HG03175 (cell line): ENCODE results near the gene HIC1.

ENCODE experiments used
- ATAC-seq: cut with Tn5 transposase; IDR thresholded peaks from one replicate; pipeline ENCODE4 v1.9.1; 2021; ENCODE audit warnings: mild to moderate bottlenecking, moderate library complexity; ENCODE audit not compliant: unreplicated experiment

HIC1 gene

DNA sequence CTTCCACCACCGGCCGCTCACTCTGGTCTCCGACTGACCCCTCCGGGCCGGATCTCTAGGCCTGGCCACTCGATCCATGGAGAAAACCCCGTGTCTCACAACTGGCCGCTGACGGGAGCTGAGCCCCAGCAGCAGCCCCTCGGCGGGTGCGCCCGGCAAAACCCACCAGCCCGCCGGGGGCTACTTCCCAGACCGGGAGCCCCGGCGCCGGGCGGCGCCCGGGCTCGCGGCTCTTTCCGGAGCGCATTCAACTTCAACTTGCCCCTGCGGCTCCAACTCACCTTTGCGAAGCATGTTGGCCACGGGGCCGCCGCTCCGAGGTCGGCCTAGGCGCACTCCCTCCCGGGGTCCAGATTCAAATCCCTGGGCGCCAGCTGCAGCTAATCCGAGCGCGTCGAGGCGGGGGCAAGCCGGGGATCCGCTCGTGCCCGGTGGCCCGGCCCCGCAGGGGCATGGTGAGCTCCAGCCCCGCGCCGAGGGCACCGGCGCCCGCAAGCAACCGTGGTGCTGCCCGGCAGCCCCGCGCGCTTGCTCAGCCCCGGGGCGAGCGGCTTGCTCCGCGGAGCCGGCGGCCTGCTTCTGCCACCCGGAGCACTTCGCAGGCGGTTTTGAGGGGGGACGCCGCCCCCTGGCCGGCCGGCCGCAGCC, 30.2 kb upstream of the HIC1 start:
- ATAC-seq: no peak

DNA sequence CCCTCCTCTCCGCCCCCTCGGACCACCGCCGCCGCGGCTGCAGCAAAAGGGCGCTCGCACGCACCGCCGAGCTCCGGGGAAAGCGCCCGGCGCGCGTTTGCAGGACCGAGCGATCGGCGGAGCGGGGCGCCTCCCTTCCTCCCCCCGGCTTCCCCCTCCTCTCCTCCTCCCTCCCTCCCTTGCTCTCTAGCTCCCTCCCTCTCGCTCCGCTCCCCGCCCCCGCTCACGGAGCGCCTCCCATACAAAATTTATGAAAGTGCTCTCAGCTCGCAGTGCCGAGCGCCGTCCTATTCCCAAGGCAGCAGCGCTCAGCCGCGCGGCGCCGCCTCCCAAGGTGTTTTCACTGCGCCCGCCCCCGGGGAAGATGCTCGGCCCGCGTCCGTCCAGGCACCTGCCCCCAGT, 29.7 kb upstream of the HIC1 start, which contains the start of gene RTN4RL1:
Gene RTN4RL1 (minus strand): TSS at position 115 of the 402 bp plus-strand sequence. CDS start 469 bp downstream, outside the sequence.
- no peak for ATAC-seq

DNA sequence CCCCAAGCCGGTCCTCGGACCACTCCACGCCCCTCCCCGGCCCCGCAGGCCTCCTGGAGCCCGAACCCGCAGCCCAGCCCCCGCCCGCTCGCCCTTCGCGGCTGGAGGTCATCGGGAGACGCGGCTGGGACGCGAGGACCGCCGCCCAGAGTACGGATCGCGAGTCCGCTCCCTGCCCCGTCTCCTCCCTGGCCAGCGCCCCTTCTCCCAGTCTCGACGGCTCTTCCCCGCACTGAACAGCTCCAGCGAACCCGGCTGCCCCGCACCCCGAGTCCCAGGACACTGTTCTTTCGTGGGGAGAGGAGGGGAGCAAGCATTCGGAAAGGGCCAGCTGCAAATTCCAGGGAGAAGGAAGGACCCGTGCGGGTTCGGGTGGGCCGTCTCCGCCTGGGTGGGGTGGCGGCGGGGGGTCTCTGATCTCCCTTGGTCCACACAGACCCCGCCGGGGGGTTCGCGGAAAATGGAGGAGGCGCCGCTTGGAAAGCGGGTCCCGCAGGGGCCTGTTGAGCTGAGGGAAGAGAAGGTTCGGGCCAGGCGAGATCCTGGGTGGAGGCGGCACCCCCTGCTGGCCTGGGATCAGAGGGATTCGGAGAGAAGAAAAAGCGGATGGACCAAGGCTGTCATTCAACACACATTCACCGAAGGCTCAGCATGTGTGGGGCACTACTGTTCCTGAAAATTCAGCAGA, 29.1 kb upstream of the HIC1 start:
- ATAC-seq: no peak

DNA sequence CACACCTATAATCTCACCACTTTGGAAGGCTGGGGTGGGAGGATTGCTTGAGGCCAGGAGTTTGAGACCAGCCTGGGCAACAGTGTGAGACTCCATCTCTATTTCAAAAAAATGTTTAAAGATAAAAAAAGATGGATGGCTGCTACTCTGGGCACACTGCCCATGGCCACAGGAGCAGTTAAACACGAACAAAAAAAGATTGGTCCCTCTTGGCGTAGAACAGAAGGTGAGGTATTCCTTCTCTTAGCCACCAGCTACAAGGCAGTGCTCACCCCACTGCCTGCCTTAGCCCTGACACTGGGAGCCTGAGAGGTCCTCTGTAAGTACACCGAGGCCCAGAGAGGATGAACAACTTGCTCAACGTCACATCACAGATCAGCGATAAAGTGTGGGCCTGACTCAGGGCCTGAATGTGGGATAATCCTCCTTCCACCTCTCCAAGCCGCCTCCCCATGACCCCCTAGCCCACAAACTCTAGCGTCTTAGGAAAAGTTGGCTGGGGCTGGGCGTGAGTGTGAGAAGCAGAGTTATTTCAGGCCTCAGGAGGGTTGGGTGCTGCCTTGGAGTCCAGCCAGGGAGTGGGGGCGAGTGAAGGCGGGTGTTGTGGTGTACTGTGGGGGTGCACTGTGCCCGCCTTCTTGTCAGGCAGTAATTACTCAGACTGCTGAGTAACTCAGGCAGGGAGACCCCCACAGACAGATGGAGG, 27.2 kb upstream of the HIC1 start:
- ATAC-seq: no peak

DNA sequence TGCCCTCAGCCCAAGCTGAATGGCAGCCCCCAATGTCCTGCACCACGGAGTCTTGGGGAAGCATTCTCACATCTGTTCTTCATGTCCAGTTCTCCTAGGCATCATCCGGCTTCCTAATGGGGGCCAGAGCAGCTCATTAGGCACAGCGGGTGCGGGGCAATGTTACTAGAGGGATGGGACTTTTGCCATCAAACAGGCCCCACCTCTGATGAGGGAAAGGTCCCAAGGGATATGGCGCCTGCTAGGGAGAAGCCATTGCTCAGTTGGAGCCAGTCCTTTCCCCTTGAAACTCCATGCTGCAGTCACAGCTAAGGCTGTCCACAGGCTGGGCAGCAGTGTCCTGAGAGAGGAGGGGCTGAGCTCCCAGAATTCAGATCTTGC, 26.7 kb upstream of the HIC1 start:
- no peak for ATAC-seq

DNA sequence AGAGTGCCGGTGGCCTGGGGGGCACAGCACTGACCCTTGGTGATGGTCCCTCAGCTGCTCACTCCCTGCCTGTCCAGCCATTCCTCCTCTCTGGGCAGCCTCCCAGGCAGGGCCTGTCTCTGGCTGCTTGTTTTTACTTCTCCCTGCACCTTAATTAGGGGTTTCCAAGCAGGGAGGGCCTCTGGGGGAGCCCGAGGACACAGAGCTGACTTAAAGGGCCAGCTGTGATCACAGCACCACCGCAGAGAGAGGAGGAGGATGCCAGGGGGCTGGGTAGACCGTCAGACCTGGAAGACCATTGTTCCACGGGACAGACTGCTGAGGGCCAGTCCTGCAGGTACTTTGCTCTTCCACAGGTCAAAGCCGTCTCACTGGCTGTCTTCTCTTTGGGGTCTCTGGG, 26.2 kb upstream of the HIC1 start:
- ATAC-seq: no peak

DNA sequence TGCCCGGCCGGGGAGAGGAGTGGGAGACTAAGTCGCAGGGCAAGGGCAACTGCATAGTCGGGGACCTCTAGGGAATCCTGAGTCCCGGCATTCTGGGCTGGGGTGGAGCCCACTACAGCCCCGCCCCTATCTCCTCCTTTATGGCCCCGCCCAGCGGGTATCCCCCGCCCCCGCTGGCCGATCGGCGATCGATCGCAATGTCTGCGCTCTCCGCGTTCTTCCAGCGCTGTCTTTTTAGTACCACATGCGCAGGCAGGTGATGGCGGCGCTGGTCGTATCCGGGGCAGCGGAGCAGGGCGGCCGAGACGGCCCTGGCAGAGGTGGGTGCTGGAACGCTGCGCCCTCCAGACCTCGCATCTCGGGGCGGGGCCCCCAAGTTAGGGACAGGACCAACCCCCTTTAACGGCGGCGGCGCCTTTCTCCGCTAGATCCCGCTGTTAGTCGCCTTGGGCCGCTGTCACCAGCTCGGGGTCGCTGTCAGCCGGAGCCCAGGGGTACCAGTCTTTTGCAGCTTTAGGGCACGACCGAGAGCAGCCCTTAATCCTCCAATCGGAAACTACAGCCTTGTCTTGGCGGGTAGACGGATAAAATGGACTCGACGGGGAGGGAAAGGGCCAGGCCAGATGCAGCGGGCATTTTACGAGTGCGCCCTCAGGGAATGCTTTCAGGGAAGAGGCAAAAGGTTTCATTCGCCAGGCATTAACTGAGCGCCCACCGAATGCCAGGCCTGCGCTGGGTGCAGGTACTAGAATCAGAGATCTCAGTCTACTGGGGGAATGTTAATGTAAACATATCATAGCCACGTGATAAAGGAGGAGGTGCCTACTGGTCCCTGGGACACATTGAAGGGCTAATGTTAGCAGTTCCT, 24.8 kb upstream of the HIC1 start, which contains the start of gene DPH1:
Gene DPH1 (plus strand): TSS at position 243 of the 868 bp plus-strand sequence. CDS start 17 bp downstream, at position 260.
- ATAC-seq: peak; percentile 69

DNA sequence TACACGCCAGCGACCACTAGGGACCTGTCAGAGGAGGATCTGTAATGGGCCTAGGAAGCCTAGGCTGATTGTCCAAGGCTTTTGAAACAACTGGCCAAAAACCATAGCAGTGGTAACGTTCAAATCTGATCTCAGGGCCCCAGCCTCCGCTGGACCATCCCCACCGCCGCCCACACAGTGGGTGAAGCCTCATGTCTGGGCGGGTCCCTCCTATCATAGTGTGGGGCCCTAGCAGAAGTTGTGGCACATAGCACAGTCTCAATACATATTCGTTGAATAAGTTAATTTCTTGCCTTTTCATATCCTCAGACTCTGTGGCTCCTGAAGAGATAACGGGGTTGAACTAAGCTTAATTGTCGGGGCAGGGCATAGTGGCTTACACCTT, 24.1 kb upstream of the HIC1 start:
- peak; percentile 24 for ATAC-seq

DNA sequence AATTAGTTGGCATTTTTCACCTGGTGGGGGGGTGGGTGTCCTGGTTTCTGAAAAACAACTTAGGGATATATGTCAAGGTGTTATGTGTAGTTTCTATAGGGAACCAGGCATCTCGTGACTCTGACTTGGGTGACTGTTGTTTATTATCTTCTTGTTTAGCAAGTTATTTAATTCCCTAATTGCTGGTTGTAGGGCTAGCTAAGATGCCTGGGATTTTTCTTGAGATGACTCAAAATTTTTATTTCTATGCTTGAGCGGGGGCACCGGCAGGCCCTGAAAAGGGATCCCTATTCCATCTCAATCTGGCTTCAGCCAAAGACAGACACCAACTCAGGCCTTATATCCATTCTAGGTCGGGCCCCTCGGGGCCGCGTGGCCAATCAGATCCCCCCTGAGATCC, 21.8 kb upstream of the HIC1 start:
- ATAC-seq: no peak

DNA sequence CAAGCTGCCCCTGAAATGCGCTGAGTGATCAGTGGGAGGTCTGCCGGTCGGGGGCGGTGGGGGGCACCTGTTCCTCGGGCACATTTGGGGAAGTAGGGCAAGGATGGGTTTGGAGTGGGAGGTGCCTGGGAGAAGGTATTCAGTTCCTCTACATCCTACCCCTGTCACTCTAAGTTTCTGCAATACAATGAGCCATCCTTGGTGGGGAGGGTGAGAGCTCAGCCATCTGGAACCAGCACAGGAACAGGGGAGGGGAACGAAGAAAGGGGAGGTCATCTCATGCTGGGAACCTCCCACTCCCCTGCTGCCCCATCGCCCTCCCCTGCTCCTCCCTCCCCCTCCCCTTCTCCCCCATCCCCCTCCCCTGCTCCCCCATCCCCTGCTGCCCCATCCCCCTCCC, 20.7 kb upstream of the HIC1 start:
- ATAC-seq: no peak

DNA sequence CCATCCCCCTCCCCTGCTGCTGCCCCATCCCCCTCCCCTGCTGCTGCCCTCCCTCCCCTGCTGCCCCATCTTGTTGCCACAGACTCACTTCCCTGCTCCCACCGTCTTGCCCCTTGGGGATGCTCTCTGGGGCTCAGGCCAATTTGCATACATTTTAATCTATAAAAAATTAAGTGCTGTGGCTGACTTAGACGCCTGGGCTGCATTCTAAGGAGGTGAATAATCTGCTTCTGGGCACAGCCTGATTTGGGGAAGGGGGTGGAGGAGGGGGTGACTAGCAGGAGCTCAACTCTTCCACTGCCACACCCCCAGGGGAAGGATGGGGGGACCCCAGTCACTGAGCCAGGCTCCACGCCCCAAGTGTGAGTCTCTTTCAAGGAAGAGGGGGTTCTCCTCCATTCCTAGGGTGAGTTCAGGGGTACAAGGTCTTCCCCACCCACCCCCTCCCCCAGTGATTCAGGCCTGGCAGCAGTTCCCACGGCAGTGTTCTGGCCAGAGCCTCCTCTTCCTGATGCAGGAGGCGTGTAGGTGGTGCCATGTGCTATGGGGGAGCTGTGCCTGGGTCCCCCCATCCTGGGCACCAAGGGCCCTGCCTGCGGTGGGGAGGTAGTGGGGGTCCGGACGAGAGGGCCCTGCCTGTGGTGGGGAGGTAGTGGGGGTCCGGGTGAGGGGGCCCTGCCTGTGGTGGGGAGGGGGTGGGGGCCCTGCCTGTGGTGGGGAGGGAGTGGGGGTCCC, 19.9 kb upstream of the HIC1 start:
- no peak for ATAC-seq

DNA sequence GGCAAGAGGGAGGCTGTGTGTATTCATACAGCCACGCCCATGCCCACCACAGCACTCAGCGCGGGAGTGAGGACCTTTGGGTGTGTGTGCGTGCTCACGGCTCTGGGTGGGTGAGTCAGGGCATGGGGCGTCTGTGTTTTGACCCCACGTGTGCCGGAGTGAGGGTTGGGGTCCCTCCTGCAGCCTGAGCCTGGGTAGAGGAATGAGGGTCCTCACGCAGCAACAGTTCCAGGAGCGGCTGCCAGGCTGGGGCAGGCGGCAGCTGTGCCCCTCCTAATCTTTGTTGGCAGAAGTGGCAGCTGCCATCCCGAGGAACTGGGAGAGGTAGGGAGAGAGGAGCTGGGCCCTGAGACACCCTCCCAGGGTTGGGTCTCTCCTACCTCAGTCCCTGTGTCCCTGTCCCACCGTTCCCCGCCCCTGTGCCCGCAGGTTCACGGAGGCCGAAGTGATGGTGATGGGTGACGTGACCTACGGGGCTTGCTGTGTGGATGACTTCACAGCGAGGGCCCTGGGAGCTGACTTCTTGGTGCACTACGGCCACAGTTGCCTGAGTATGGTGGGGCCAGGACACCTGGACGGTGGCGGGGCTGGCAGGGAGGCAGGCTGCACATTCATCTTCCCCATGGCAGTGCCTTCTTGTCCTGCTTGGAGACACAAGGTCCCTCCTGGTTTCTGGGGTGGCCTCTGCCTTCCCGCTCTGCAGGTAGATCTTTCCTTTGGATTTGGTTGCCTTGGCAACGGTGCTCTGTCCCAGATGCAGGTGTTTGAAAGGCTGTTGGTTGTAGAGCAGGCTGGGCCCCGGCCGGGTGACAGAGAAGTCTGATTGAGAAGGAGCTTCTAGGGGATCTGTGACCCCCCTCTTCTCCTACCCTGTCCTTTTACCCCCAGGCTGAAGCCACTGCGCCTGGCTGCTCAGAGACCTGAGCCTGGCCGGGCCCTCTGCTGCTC, 19.1 kb upstream of the HIC1 start:
- no peak for ATAC-seq

DNA sequence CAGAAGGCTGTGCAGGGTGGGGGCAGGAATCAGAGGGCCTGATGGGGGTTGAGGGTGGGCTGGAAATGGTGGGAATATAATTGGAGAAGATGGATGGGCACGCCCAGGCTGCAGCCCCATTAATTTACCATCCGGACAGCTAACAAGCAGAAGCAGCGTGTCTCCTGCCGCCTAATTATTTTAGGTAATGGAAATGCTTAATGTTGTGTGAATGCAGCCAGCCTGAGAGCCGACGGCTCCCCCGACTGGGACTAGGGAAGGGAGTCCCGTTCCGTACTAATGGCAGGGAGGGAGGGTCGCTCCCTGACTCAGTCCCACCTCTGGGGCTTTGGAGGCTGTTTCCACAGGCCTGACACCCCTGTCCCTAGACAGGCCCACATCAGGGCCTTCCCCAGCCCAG, 17.7 kb upstream of the HIC1 start:
- ATAC-seq: no peak

DNA sequence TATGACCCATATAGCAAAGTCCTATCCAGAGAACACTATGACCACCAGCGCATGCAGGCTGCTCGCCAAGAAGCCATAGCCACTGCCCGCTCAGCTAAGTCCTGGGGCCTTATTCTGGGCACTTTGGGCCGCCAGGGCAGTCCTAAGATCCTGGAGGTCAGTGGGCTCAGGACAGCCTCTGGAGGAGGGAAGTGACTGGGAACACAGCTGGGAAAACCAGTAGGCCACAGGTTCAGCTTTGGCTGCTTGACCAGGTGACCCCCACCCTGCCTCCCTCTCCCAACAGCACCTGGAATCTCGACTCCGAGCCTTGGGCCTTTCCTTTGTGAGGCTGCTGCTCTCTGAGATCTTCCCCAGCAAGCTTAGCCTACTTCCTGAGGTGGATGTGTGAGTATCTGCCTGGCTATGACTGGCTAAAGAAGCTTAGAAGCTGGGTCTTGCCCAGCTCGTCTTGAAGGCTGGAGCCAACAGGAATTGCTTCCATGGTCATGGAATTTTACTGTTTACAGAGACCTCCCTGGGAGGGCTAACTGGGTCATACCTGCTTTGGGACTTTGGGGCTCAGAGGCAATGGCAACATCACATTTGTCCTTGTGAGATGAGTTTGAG, 14.6 kb upstream of the HIC1 start:
- no peak for ATAC-seq

DNA sequence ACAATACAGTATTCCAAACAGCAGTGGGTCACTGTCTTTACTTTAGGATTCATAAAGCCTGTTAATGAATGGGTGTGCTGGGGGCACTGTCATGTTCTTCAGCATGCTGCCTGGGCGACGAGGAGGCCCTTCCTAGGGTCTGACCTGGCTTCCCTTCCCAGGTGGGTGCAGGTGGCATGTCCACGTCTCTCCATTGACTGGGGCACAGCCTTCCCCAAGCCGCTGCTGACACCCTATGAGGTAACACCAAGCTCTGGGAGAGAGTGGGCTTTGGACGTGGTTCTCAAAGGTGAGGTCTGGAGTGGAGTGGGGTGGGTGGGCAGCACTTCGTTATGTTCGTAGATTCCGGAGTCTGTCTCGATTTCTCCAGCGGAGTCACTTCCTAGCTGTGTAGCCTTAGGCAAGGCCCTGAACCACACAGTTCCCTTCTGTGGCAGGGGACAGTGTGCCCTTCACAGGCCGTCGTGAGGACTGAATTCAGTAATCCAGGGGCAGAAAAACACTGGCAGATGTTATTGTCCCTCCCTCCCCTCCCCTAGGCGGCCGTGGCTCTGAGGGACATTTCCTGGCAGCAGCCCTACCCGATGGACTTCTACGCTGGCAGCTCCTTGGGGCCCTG, 13.9 kb upstream of the HIC1 start:
- no peak for ATAC-seq

DNA sequence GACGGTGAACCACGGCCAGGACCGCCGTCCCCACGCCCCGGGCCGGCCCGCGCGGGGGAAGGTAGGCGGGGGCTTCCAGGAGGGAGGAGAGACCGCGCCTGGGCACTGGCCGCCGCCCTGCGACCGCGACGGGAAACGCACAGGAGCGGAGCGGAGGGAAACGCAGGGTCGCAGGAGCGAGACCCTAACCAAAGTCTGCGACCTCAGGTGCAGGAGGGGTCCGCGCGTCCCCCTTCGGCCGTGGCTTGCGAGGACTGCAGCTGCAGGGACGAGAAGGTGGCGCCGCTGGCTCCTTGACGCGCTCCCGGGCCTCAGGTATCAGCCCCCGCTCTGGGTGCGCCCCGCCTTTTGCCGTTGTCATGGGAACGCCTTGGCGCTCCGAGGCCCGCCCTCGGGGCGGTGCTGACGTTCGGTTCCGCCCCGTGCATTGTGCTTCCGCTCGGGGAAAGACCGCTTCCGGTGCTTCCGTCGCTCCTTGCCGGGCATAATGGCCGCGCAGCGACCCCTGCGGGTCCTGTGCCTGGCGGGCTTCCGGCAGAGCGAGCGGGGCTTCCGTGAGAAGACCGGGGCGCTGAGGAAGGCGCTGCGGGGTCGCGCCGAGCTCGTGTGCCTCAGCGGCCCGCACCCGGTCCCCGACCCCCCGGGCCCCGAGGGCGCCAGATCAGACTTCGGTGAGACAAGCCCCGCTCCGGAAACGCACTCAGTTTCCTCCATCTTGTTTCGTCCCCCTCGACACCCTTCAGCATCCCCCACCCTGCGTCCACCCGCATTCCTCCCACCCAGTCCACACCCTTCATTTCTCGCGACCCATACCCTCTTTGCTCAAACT, 13.1 kb upstream of the HIC1 start, which contains the start of gene OVCA2:
Gene OVCA2 (plus strand): TSS at position 462 of the 829 bp plus-strand sequence. CDS start 26 bp downstream, at position 488.
- ATAC-seq: peak; percentile 90

DNA sequence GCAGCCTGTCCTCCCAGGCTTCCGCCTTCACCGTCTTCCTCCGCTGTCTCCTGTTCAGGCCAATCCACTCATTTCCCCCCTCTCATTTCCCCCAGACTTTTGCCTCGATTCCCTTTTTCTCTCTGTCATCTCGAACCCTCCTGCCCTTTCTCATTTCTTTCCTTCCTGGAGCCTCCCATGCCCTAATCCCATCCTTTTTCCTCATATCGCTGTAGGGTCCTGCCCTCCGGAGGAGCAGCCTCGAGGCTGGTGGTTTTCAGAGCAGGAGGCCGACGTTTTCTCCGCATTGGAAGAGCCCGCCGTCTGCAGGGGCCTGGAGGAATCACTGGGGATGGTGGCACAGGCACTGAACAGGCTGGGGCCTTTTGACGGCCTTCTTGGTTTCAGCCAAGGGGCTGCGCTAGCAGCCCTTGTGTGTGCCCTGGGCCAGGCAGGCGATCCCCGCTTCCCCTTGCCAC, 12.5 kb upstream of the HIC1 start:
- ATAC-seq: no peak
